Tibial nerve (tissue), 4 donors: ENCODE measurements around the gene GMCL2.

Source experiments
- EP300 ChIP-seq, 2 donors: sonication (generic); formaldehyde crosslinking; IDR thresholded peaks; one replicate each; pipeline ENCODE4 v1.6.1; 2017; ENCODE audit warnings: antibody characterized with exemption in 2 of 2, mild to moderate bottlenecking in 1 of 2
- POLR2A ChIP-seq, 2 donors: fragments of 450-650 bp; IDR thresholded peaks; one replicate each; pipeline ENCODE4 v1.6.1; 2017; ENCODE audit warnings: antibody characterized with exemption in 2 of 2, mild to moderate bottlenecking in 2 of 2, moderate library complexity in 2 of 2
- TF ChIP-seq, protein P1 (sequence below), 5 experiments: fragments of 200-600 bp in 3 of 5; fragments of 450-650 bp in 2 of 5; sonication (generic) in 3 of 5; IDR thresholded peaks; one replicate each; pipeline ENCODE4 v1.5.1; 2016 to 2019; ENCODE audit warnings: antibody characterized with exemption in 5 of 5, mild to moderate bottlenecking in 3 of 5, moderate library complexity in 2 of 5

DNA sequence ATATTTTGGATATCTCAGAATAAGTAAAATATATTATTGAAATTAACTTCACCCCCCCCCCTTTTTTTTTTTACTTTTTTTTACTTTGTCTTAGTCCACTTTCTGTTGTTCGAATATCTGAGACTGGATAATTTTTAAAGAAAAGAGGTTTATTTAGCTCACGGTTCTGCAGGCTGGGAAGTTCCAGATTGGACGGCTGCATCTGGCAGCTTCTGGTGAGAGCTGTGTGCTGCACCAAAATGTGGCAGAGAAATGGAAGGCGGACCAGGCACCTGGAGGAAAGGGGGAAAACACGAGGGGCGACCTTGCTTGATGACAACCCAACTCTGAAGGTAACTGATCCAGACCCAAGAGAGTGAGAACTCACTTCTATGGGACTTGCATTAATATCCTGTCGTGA lies 5.6 kb upstream of the GMCL2 start:
- no peak for TF ChIP-seq POLR2A (IDR thresholded peaks at IDR 0.05)
- TF ChIP-seq, protein P1, sequence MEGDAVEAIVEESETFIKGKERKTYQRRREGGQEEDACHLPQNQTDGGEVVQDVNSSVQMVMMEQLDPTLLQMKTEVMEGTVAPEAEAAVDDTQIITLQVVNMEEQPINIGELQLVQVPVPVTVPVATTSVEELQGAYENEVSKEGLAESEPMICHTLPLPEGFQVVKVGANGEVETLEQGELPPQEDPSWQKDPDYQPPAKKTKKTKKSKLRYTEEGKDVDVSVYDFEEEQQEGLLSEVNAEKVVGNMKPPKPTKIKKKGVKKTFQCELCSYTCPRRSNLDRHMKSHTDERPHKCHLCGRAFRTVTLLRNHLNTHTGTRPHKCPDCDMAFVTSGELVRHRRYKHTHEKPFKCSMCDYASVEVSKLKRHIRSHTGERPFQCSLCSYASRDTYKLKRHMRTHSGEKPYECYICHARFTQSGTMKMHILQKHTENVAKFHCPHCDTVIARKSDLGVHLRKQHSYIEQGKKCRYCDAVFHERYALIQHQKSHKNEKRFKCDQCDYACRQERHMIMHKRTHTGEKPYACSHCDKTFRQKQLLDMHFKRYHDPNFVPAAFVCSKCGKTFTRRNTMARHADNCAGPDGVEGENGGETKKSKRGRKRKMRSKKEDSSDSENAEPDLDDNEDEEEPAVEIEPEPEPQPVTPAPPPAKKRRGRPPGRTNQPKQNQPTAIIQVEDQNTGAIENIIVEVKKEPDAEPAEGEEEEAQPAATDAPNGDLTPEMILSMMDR (IDR thresholded peaks at IDR 0.05): no peak
- TF ChIP-seq EP300 (IDR thresholded peaks at IDR 0.05): no peak
